ENCODE measurements around the gene TRERF1.
"Not testable (repeated sequence)": the region's sequence is repeated elsewhere in the genome, so short reads cannot be mapped to it uniquely, and the experiment has no call there.

The TRERF1 gene

DNA sequence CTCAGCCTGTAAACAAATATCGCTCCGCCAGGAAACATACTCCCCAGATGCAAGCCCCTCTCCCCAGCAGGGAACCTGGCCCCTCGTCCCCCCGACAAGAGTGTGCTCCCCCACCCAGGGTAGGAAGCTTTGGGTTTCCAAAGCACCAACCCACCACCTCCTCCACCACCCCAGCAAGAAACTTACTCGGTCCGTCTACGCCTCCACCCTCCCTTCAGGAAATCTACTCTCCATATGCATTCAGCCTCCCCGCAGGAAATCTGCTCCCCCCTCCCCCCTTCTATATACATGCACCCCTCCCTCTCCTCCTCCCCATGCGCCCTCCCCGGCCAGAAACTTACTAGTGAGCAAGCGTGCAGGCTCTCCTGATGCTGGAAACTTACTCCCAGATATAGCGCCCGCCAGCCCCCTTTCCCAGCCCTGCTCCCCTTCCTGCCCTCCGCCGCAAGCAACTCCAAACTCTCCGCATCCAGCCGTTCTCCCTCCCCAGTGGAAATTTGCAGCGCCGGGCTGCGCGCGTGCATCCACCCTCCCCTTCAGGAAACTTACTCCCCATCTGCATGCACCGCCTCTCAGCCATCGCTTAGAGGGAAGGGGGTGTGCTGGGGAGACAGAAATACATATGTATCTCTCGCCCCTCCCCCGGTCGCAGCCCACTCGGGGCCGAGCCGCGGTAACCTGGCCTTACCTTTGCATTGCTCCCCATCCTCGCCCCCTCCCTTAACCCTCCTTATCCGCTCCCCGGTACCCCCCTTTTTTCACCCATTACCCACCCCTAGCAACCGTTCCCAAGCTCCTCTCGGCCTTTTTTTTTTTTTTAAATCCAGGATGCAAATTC lies at the start of gene TRERF1:
Gene TRERF1 (minus strand): TSS at position 594 of the 838 bp plus-strand sequence. CDS start 182,336 bp downstream, outside the sequence.
- peak; percentile 61 for DNase-seq

DNA sequence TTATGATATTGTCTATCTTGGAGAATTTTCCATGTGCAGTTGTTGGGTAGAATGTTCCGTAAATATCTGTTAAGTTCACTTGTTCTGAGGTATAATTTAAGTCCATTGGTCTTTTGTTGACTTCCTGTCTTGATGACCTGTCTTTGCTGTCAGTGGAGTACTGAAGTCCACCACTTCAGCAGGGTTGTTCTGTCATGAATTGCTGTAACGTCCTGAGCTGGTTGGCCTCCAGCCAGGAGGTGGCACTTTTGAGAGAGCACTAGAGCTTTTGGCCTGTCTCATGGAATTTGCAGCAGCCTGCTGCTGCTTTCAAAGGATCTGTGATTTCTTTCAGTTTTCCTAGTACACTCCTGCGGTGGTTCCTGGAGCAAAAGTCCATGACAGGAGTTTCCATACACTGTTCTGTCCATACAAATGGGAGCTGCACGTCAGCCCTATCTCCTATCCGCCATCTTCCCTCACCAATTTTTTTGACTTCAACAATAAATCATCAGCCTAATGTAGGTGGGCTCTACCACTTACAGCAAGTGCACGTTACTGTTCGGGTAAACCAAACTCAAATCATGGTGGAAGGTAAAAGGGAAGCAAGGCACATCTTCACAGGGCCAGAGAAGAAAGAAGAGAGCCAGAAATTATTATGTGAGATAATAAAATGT lies 46.9 kb upstream of the TRERF1 start:
- no peak for DNase-seq

- DNase-seq: no peak
Observed at GRCh38 chr6:42493914-42494539, 42.3 kb upstream of the TRERF1 start.

DNA sequence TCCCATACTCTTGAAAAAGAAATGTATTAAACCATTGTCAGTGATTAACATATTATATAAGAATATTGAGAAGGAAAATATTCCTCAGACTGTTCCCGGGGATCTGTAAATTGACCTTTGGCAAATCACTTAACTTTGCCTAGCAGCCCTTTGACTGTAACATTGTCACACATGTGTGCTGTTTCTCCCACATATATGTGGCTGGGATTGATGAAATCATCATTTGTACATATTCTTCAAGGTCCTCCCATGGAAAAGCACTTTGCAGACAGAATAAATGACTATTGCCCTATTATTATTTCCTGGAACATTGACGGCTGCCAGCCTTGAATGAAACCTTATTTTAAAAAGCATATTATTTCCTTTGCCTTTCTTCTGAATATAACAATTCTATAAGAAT lies 36.4 kb upstream of the TRERF1 start:
- DNase-seq: no peak

GRCh38 chr6:42484261-42484660 lies 32.5 kb upstream of the TRERF1 start:
- no peak for DNase-seq

GRCh38 chr6:42482174-42482573 lies 30.4 kb upstream of the TRERF1 start:
- no peak for DNase-seq

- DNase-seq: no peak
Observed at GRCh38 chr6:42471714-42472113, 20.0 kb upstream of the TRERF1 start.

DNA sequence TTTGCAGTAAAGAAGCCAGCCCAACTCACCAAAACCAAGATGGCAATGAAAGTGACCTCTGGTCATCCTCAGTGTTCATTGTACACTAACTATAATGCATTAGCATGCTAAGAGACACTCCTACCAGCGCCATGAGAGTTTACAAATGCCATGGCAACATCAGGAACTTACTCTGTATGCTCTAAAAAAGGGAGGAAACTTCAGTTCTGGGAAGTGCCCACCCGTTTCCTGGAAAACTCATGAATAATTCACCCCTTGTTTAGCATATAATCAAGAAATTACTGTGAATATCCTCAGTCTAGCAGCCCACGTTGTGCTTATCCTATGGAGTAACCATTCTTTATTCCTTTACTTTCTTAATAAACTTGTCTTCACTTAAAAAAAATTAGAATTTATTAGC lies 19.4 kb upstream of the TRERF1 start:
- no peak for DNase-seq

DNA sequence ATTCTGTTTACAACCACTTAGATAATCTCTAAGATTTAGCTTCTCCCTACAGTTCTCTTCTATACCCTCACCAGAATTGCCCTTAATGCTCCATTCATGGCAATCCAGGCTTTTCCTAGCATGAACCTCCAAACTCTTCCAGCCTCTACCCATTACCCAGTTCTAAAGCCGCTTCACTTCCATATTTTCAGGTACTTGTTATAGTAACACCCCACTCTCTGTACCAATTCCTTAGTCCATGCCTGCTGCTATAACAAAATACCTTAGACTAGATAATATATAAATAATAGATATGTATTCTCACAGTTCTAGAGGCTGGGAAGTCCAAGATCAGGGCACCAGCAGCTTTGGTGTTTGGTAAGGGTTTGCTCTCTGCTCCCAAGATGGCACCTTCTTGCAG lies 16.5 kb upstream of the TRERF1 start:
- DNase-seq: no peak

DNA sequence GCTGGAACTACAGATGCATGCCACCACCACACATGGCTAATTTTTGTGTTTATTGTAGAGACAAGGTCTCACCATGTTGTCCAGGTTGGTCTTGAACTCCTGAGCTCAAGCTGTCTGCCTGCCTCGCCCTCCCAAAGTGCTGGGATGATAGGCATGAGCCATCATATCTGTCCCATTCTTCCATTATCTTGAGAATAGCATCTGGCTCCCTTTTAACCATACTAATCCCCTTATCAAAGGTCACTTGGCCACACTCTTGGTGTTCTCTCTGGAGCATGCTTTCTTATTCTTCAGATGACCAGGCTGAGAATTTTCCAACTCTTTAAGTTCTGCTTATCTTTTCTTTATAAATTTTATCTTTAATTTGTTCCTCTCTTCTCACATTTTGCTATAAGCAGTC lies 15.9 kb upstream of the TRERF1 start:
- DNase-seq: no peak

DNA sequence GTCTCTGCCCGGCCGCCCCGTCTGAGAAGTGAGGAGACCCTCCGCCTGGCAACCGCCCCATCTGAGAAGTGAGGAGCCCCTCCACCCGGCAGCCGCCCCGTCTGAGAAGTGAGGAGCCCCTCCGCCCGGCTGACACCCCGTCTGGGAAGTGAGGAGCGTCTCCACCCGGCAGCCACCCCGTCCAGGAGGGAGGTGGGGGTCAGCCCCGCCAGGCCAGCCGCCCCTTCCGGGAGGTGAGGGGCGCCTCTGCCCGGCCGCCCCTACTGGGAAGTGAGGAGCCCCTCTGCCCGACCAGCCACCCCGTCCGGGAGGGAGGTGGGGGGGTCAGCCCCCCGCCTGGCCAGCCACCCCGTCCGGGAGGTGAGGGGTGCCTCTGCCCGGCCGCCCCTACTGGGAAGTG lies 14.7 kb upstream of the TRERF1 start:
- DNase-seq: not testable (repeated sequence)

DNA sequence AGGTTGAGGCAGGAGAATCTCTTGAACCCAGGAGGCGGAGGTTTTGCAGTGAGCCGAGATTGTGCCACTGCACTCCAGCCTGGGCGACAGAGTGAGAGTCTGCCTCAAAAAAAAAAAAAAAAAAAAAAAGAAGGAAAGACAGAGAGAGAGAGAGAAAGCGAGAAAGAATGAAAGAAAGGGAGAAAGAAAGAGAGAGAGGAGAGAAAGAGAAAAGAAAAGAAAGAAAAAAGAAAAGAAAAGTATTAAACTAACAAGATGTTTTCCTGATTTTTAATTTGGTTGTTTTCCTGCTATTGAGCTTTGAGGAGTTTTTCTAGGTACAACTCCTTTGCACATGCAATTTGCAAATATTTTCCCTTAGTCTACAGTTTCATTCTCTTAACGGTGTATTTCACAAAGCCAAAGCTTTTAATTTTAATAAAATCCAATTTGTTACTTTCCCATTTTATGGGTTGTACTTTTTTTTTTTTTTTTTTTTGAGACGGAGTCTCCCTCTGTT lies 10.8 kb upstream of the TRERF1 start:
- no peak for DNase-seq

GRCh38 chr6:42460883-42461282 lies 9.2 kb upstream of the TRERF1 start:
- DNase-seq: no peak

DNA sequence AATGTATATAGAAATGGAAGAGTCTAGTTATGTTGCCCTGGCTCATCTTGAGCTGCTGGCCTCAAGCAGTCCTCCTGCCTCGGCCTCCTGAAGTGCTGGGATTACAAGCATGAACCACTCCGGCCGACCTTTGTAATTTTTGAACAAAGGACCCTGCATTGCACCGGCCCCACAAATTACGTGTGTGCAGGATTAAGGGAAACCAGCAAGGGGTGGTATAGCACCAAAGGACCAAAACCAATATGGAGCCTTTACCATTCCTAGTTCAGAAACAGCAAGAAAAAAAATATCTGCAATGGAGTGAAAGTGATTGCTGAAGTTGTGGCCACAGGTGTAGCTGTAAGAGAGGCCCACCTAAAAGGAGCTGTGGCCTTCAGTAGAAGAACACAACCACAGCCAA lies 8.2 kb upstream of the TRERF1 start:
- no peak for DNase-seq

DNA sequence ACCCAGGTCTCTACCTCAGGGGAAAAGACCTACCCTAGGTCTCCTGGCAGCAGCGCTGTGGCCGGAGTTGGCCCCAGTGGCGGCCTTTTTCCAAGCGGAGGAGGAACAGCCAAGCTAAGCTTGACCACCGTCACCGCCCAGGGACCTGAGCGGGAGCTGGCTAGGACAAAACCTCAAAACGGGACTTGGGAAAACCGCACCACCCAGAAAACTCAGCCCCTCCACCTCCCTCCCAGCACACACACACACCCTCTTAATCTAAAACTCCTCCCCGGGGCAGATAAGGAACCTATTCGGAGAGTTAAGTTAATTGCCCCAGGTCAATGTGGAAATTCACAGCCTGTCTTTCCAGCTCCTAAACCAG lies 2.7 kb upstream of the TRERF1 start:
- no peak for DNase-seq

DNA sequence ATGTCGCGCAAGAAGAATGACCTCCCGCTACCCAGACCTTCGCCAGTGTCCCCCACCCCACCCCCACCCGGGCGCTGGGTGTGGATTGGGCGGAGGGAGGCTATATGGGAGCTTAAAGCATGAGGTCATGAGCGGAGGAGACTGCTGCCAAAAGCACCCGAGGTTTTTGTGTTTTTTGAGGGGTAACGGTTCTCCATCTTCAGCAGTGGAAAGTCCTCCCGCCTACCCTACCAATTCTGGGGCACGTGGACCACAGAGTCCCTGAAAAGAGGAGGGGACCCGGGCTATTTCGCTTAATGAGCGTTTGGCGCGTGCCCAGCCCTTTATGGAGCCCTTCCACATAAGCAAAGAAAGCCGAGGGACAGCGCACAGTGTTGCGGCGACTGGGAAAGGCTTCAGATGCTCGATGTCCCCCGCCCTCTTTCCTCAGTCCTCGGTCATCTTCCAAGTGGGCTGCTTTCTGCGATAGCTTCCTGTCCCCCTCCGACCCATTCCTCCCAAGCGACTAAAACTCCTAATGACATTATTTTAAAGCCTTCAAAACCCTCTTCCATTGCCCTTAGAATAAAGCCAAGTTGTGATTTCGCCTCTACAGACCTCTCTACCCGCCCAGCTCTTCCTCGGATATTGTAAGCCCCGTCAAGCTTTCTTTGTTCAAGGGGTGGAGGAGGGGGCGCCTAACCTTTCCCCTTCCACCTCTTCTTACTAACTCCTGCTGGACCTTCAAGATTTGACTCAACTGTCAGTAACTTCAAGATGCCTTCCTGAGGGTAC lies 2.1 kb upstream of the TRERF1 start:
- DNase-seq: no peak

- DNase-seq: peak; percentile 78
Observed at GRCh38 chr6:42453031-42453653, 1.4 kb upstream of the TRERF1 start.

DNA sequence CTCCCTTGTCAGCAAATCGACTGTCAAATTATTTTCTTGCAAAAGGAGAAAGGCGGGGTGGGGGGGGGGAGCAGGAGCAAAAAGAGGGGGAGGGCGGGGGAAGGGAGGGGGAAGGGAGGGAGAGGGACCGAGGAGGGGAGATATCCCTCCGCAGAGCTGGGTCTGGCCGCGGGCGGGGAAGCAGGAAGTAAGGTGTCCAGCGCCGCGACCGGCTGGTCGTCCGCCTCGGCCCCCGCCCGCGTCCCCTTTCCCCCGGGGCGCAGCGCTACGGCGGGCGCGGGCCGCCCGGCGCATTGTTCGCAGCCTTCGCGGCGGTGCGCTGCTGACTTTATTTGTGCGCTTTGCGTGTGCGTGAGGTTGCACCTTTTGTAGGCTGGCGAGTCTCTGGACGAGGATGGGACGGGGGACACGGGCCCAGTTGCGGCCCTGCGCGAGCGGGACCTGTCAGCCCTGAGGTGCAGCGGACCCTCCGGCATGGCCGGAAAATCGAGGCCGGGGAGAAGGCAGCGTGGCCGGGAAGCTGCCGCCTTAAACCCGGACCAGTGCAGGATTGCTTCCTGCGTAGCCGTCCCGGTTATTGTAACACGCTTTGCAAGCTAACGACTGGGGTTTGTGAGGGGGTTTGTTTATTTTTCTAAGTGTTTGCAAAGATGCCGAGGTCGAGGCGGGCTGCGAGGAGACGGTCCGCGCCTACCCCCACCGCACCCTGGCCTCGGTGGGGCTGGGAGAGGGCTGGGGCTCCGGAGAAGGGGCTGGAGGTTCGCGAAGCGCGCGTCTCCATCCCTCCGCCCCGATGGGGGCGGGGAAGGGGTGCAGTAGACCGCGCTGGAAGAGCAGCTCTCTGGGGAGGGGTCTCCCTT lies 675 bp upstream of the TRERF1 start:
- DNase-seq: peak; percentile 55

GRCh38 chr6:42450477-42451332 lies 1.0 kb downstream of the TRERF1 start:
- DNase-seq: peak; percentile 45

DNA sequence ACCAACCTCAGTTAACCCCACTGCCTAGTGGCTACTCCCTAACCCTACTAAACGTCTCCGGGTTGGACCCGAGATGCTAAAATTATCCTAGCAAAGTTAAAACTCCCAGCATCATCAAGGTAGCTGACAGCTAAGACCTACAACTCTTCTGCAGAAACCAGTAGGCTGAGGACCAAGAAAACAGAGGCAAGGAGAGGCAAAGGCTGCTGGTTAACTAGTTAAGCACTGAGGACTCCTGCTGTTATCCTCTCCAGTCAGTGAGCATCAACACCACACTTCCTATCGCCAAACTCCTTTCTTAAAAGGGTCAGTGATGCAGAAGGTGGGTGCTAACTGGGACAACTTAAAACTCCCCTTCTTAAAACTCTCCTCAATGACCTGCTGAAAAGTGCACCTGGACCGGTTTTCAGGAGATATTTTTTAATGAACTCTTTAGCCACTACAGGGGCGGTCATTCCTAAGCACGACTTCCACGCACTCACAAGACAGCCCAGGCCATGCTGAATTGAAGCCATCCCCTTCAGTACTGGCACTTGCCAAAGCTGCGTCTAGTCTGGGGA lies 1.7 kb downstream of the TRERF1 start:
- no peak for DNase-seq

All from activated naive CD4-positive, alpha-beta T cell treated with Interleukin-2 at 50 U/mL for 16 hours (primary cell).